Lower leg skin (tissue), 4 donors: ENCODE measurements around the gene ASB6. TPM values are rescaled to one million over a fixed set of nuclear protein-coding genes. Genes with fewer than 3 reads are reported as not detected.

Experiments used
- DNase-seq, 2 donors: peaks; one replicate each; pipeline ENCODE4 v3.0.0-alpha.2; 2019; ENCODE audit warnings: low spot score in 2 of 2
- H3K4me3 ChIP-seq: fragments of 200-600 bp; sonication (generic); 2 replicates; pipeline ENCODE4 v1.5.1; 2017; ENCODE audit warnings: mild to moderate bottlenecking, low read depth; ENCODE audit not compliant: poor library complexity, severe bottlenecking
- POLR2A ChIP-seq, 2 donors: fragments of 450-650 bp; IDR thresholded peaks; one replicate each; pipeline ENCODE4 v1.6.1; 2016 to 2017; ENCODE audit warnings: antibody characterized with exemption in 2 of 2, mild to moderate bottlenecking in 1 of 2, moderate library complexity in 1 of 2
- WGBS, 2 donors: methylation state at CpG; one replicate each; pipeline ENCODE4 v1.1.5; 2018; 5-methylcytosine and 5-hydroxymethylcytosine counted together
- intact Hi-C: fragments of 100-400 bp; cut with DNase I; formaldehyde crosslinking; loops from one replicate; pipeline ENCODE4 v1.15.0; 2023; ENCODE audit warnings: low total_unique reads
- total RNA-seq, 4 donors: library from RNA; depleted of rRNA; stranded (reverse); fragments of >200 nt; gene quantifications; one replicate each; pipeline ENCODE4 v1.1.0, GENCODE V29; 2016
- TF ChIP-seq, protein P1 (sequence below), 3 donors: fragments of 450-650 bp; IDR thresholded peaks; one replicate each; pipeline ENCODE4 v1.5.1; 2016; ENCODE audit warnings: antibody characterized with exemption in 3 of 3, mild to moderate bottlenecking in 3 of 3, moderate library complexity in 2 of 3

ASB6 gene
- total RNA-seq, 4 donors from 2014 or later: 33.0 to 46.9 (median 40.1) TPM

DNA sequence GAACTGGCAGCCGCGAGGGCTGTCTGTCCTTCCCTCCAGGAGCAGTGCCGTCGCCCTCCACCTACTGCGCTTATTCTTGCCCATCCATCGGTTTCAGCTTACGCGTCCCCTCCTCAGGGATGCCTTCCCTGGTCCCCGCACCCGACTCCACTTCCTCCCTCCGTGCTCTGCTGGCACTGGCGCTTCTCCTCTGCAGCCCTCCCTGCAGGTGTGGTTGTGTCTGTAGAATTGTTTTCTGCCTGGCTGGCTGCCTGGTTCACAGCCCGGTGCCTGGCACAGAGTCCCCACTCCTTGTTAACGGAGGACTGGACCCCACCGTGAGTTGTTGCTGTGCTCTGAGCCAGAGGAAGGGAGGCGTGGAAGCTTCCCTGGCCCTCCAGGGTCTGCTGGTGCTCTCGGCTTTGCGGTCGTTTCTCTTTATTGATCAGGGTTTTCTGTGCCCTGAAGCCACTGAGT, 10.2 kb downstream of the ASB6 start:
- DNase-seq: no peak
- TF ChIP-seq, protein P1, sequence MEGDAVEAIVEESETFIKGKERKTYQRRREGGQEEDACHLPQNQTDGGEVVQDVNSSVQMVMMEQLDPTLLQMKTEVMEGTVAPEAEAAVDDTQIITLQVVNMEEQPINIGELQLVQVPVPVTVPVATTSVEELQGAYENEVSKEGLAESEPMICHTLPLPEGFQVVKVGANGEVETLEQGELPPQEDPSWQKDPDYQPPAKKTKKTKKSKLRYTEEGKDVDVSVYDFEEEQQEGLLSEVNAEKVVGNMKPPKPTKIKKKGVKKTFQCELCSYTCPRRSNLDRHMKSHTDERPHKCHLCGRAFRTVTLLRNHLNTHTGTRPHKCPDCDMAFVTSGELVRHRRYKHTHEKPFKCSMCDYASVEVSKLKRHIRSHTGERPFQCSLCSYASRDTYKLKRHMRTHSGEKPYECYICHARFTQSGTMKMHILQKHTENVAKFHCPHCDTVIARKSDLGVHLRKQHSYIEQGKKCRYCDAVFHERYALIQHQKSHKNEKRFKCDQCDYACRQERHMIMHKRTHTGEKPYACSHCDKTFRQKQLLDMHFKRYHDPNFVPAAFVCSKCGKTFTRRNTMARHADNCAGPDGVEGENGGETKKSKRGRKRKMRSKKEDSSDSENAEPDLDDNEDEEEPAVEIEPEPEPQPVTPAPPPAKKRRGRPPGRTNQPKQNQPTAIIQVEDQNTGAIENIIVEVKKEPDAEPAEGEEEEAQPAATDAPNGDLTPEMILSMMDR (IDR thresholded peaks at IDR 0.05): no peak
- no peak for TF ChIP-seq POLR2A (IDR thresholded peaks at IDR 0.05)
- intact Hi-C loops: no loop called here
- H3K4me3 ChIP-seq: no peak overlapping the region
- WGBS, 2 donors: 48 to 52% methylated on average over 19 of the region's 19 CpGs

DNA sequence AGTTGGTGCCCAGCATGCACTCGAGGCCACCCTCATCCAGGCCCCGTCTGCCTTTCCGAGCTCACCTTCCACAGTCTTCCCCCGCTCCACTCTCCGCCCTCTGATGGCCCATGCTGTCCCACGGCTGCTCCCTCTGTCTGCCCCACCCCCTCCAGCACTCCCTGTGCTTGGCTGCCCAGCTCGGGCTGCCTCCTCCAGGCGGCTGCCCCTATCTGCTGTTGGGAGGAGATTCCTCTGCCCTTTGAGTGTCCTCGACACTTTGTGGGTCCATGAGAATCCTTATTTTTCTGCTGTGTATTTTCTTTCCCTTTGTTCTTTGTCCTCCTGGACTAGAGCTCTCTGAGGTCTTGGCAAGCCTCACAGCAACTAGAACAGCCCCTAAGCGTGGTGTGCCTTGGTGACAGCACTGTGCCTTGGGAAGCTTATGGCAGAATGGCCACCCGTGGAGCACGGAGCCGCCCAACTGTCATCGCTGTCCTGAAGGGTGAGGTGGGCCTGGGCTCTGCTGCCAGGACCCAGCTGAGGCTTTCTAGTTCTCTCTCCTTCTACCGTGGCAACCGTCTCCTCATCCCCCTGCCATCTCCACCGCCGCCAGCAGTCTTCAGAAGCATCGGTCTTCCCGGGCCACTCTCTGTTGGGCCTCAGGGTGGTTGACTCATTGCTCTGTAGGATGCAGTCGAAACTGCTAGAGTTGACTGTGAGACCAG, 10.8 kb downstream of the ASB6 start:
- whole genome bisulfite sequencing, 2 donors: 51 to 53% methylated on average over 21 of the region's 21 CpGs
- no peak for DNase-seq
- TF ChIP-seq, protein P1 (IDR thresholded peaks at IDR 0.05): no peak
- no peak for TF ChIP-seq POLR2A (IDR thresholded peaks at IDR 0.05)
- intact Hi-C loops: no loop called here
- no peak overlapping the region for H3K4me3 ChIP-seq

DNA sequence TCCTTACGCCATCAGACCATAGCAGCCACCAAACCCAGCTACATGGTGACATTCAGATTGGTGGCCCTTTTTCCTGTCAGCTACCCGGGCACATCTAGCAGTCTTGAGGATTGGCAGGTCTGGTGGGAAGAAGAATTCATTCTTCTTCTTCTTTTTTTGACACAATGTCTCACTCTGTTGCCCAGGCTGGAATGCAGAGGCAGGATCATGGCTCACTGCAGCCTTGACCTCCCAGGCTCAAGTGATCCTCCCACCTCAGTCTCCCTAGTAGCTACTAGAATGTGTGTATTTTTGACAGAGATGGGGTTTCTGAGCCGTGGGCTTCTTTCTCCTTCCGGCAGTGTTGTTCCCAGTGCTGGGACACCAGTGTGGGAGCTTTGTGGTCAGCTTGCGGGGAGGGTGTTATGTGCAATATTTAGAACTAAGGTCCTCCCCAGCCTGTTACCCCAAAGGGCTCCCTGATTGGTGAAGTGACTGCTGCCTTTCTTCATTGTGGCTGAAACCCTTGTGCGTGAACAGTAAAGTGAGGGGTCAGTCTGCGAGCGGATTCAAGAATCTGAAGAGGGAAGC, 12.6 kb downstream of the ASB6 start:
- DNase-seq: no peak
- WGBS, 2 donors: 80 to 94% methylated on average over 8 of the region's 8 CpGs
- no peak overlapping the region for H3K4me3 ChIP-seq
- TF ChIP-seq, protein P1 (IDR thresholded peaks at IDR 0.05): no peak
- TF ChIP-seq POLR2A (IDR thresholded peaks at IDR 0.05): no peak
- intact Hi-C loops: no loop called here

DNA sequence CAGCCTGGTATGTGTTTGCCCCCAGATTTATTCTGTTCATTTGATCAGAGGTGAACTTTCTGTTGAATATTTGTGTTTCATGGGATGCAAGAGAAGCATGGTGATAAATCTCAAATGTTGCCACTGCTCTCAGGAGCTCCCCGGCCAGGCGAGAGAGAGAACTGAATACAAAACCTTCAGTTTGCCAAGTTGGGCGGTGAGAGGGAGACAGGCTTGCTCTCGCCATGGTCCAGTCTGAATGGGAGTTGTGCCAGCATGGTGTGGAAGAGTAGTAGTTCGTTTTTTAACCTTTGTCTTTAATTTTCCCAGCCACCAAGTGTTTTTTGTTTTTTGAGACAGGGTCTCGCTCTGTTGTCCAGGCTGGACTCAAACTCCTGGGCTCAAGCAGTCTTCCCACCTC, 13.2 kb downstream of the ASB6 start:
- H3K4me3 ChIP-seq: no peak overlapping the region
- intact Hi-C loops: no loop called here
- DNase-seq: no peak
- WGBS, 2 donors: 72 to 77% methylated on average over 6 of the region's 6 CpGs
- no peak for TF ChIP-seq POLR2A (IDR thresholded peaks at IDR 0.05)
- TF ChIP-seq, protein P1 (IDR thresholded peaks at IDR 0.05): no peak

DNA sequence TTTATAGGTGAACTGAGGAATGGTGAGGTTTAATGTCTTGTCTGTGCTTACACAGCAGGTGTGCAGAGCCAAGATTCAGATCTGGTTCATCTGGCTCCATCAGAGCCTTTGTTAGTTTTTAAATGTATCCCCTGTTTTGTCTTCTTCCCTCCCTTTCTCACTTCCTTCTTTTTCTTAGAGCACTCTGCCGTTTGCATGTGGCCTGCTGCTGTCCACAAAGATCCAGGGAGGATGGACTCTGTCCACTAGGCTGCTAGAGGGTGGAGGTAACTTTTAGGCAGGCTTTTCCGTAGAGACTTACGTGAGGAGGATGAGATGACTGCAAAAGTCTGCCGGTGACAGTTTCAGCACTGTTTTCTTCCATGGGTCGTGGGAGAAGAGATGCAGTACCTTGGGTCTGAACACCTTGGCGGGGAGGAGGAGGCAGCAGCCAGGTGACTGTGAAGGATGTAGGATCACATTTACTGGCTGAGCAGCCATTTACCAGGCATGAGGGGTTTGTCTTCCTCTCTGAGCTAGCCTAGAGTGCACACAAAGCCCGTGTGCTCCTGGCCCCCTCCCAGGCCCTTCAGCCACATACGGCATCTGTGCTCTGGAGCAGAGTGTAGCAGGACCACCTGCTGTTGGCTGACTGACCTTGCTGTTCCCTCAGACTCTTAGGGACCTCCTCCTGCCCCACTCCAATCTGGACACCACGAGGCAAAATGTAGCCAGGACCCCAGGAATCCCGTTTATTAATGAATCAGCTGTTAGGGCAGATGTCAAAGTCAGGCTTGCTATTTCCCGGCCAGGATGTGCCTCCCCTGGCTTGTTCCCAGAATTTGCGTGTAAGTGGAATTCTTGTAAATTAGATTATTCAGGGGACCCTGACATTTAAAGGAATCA, 14.2 kb downstream of the ASB6 start:
- WGBS, 2 donors: 39 to 51% methylated on average over 11 to 12 of the region's 12 CpGs
- no peak overlapping the region for H3K4me3 ChIP-seq
- DNase-seq: no peak

More for the DNA sequence above, 14.2 kb downstream of the ASB6 start:
- TF ChIP-seq, protein P1 (IDR thresholded peaks at IDR 0.05): no peak
- no peak for TF ChIP-seq POLR2A (IDR thresholded peaks at IDR 0.05)
- intact Hi-C loops: no loop called here
